Fibroblast of lung (primary cell): ENCODE results near the gene ADAMTS9.

Experiments
- CTCF ChIP-seq, 2 donors: IDR thresholded peaks in 1 of 2; conservative IDR thresholded peaks in 1 of 2; 1 replicate in 1 of 2; 2 replicates in 1 of 2; pipeline ENCODE4 v1.5.1; 2011 to 2012; ENCODE audit warnings: low read length in 2 of 2, control low read depth in 1 of 2, inconsistent platforms in 1 of 2, low read depth in 1 of 2, mild to moderate bottlenecking in 1 of 2
- EZH2 ChIP-seq: IDR thresholded peaks from 2 replicates; pipeline ENCODE4 v1.5.1; 2012; ENCODE audit warnings: low read length, control low read depth, mild to moderate bottlenecking; ENCODE audit errors: missing control alignments

- no peak for TF ChIP-seq CTCF (conservative IDR thresholded peaks at IDR 0.05 in 1 of 2, IDR thresholded peaks at IDR 0.05 in 1 of 2; ENCODE audit: low read depth in 1 of 2, low read length in 2 of 2)
- TF ChIP-seq EZH2, result no peak
These were observed 9.7 kb downstream of the ADAMTS9 start for GRCh38 chr3:64677961-64678716.
